GM12801 (cell line): ENCODE data around the gene RGL3.

Experiments used
- CTCF ChIP-seq: IDR thresholded peaks from one replicate; pipeline ENCODE4 v1.5.1; 2011; ENCODE audit warnings: control low read depth; ENCODE audit not compliant: insufficient read length; ENCODE audit errors: extremely low read depth

The RGL3 gene

GRCh38 chr19:11387162-11388034 is 31.7 kb downstream of the RGL3 start:
- TF ChIP-seq CTCF: no peak

GRCh38 chr19:11384778-11385129 is 34.4 kb downstream of the RGL3 start:
- no peak for TF ChIP-seq CTCF

GRCh38 chr19:11383706-11384048 is 35.4 kb downstream of the RGL3 start:
- no peak for TF ChIP-seq CTCF

- TF ChIP-seq CTCF: no peak
Observed at GRCh38 chr19:11382898-11383705, 36.0 kb downstream of the RGL3 start.

GRCh38 chr19:11380653-11381537 is 38.2 kb downstream of the RGL3 start:
- TF ChIP-seq CTCF: no peak

GRCh38 chr19:11379857-11380350 is 39.2 kb downstream of the RGL3 start:
- TF ChIP-seq CTCF: no peak
